Naive thymus-derived CD4-positive, alpha-beta T cell (primary cell): Measurements from ENCODE around the gene SPNS3. TPM values are rescaled to one million over a fixed set of nuclear protein-coding genes. Genes with fewer than 3 reads are reported as not detected.

Experiments
- ATAC-seq: fragments of 150-1000 bp; cut with Tn5 transposase; 2 replicates; pipeline ENCODE4 v1.10.0; 2021; ENCODE audit warnings: mild to moderate bottlenecking, moderate library complexity
- CTCF ChIA-PET: fragments of 350-600 bp; sonication (Branson Sonifier 250); formaldehyde crosslinking; loops from one replicate; lab custom pipeline; 2021; ENCODE audit warnings: antibody characterized with exemption; lab: Charles Lee
- POLR2A ChIA-PET: fragments of 350-600 bp; sonication (Branson Sonifier 250); formaldehyde crosslinking; loops from one replicate; lab custom pipeline; 2021; ENCODE audit warnings: antibody characterized with exemption, inconsistent platforms; lab: Charles Lee
- DNase-seq, 9 donors: peaks; one replicate each; pipeline versions ENCODE4 v3.0.0 to v3.0.0-alpha.2; 2020 to 2022; ENCODE audit warnings: mixed read lengths in 1 of 9
- H3K27ac ChIP-seq: one replicate; pipeline ENCODE4 v1.7.0; 2013; ENCODE audit warnings: mild to moderate bottlenecking, low read depth, low read length, moderate library complexity
- H3K27me3 ChIP-seq, 2 donors: one replicate each; pipeline ENCODE4 v1.7.0; 2013; ENCODE audit warnings: low read length in 2 of 2, mild to moderate bottlenecking in 2 of 2, moderate library complexity in 2 of 2; ENCODE audit not compliant: control insufficient read depth in 2 of 2, insufficient read depth in 2 of 2
- H3K36me3 ChIP-seq, 3 experiments: 1 replicate in 2 of 3; 2 replicates in 1 of 3; pipeline ENCODE4 v1.7.0; 2013; ENCODE audit warnings: low read length in 3 of 3, mild to moderate bottlenecking in 3 of 3, moderate library complexity in 1 of 3; ENCODE audit not compliant: insufficient read depth in 3 of 3, control insufficient read depth in 2 of 3
- H3K4me1 ChIP-seq, 2 donors: one replicate each; pipeline ENCODE4 v1.7.0; 2013; ENCODE audit warnings: low read length in 2 of 2, mild to moderate bottlenecking in 2 of 2, moderate library complexity in 1 of 2; ENCODE audit not compliant: control insufficient read depth in 2 of 2, insufficient read depth in 2 of 2
- H3K4me3 ChIP-seq: 2 replicates; pipeline ENCODE4 v1.7.0; 2013; ENCODE audit warnings: mild to moderate bottlenecking, low read length
- H3K9me3 ChIP-seq, 3 experiments: 1 replicate in 2 of 3; 2 replicates in 1 of 3; pipeline ENCODE4 v1.7.0; 2013; ENCODE audit warnings: low read length in 3 of 3; ENCODE audit not compliant: control insufficient read depth in 2 of 3
- H3K27ac Mint-ChIP-seq, 9 donors: one replicate each; pipeline ENCODE4 v1.8.0; 2020 to 2022; ENCODE audit warnings: mixed read lengths in 9 of 9, mild to moderate bottlenecking in 8 of 9, moderate library complexity in 5 of 9, inconsistent platforms in 2 of 9
- H3K27me3 Mint-ChIP-seq, 5 donors: one replicate each; pipeline ENCODE4 v1.8.0; 2021 to 2022; ENCODE audit warnings: mixed read lengths in 5 of 5, mild to moderate bottlenecking in 1 of 5
- H3K36me3 Mint-ChIP-seq, 5 donors: one replicate each; pipeline ENCODE4 v1.8.0; 2020 to 2022; ENCODE audit warnings: mixed read lengths in 5 of 5, mild to moderate bottlenecking in 3 of 5, inconsistent platforms in 1 of 5
- H3K4me1 Mint-ChIP-seq, 7 donors: one replicate each; pipeline ENCODE4 v1.8.0; 2020 to 2022; ENCODE audit warnings: mixed read lengths in 7 of 7, mild to moderate bottlenecking in 3 of 7, inconsistent platforms in 1 of 7
- H3K4me3 Mint-ChIP-seq, 10 donors: one replicate each; pipeline ENCODE4 v1.8.0; 2020 to 2022; ENCODE audit warnings: mild to moderate bottlenecking in 10 of 10, mixed read lengths in 10 of 10, moderate library complexity in 6 of 10, inconsistent platforms in 2 of 10
- H3K9me3 Mint-ChIP-seq, 11 donors: one replicate each; pipeline ENCODE4 v1.8.0; 2020 to 2022; ENCODE audit warnings: mixed read lengths in 11 of 11, mild to moderate bottlenecking in 4 of 11, inconsistent platforms in 1 of 11, moderate library complexity in 1 of 11
- intact Hi-C, 2 donors: fragments of 100-400 bp; cut with micrococcal nuclease; formaldehyde crosslinking; loops; one replicate each; pipeline ENCODE4 v1.15.1; 2023
- polyA plus RNA-seq, 2 donors: library from polyadenylated mRNA; unstranded; fragments of 300-500 nt; fragmentation: Illumina TruSeq; gene quantifications; one replicate each; pipeline ENCODE4 v1.2.3, GENCODE V29; 2021
- total RNA-seq, 6 experiments: library from RNA in 5 of 6; stranded (reverse) in 5 of 6; gene quantifications; 1 replicate in 5 of 6; 2 replicates in 1 of 6; pipeline ENCODE4 v1.2.3 and lab custom pipeline; 2021 to 2026

The SPNS3 gene
- total and polyA plus RNA-seq, 7 experiments from 2014 or later, result 1.7 to 7.3 (median 5.1) TPM

DNA sequence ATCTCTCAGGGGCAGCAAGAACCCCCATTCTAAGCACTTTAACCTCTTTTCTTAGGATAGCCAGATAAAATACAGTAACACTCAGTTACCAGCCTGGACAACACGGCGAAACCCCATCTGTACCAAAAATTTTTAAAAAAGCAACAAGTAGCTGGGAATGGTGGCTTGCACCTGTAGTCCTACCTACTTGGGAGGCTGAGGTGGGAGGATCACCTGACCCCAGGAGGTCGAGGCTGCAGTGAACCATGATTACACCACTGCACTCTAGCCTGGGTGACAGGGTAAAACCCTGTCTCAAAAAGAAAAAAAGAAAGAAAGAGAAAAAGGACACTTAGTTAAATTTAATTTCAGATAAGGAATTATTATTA is 38.6 kb upstream of the SPNS3 start:
- POLR2A ChIA-PET, result no interaction called here
- H3K4me1 ChIP-seq, result no peaks in the 10 kb centered on the region
- Mint-ChIP-seq H3K9me3 (no peaks in the 10 kb centered on the region), H3K36me3 (peaks cover 0 to 2% (median 0%) of the 10 kb centered on the region in 5 donors), H3K27ac (peak overlapping the region in 2 of 9 donors; percentile 13 to 30), H3K4me3 (no peak overlapping the region), H3K27me3 (no peaks in the 10 kb centered on the region), H3K4me1 (peaks cover 0 to 26% (median 5%) of the 10 kb centered on the region in 7 donors)
- no peaks in the 10 kb centered on the region for H3K36me3 ChIP-seq
- no peaks in the 10 kb centered on the region for H3K9me3 ChIP-seq
- H3K27ac ChIP-seq, result no peak overlapping the region
- DNase-seq, result no peak
- H3K27me3 ChIP-seq, result no peaks in the 10 kb centered on the region
- CTCF ChIA-PET, result no interaction called here
- no peak overlapping the region for H3K4me3 ChIP-seq
- intact Hi-C loops, result no loop called here
- ATAC-seq, result no peak

GRCh38 chr17:4397840-4398239 is 35.9 kb upstream of the SPNS3 start:
- Mint-ChIP-seq H3K27me3 (no peaks in the 10 kb centered on the region), H3K27ac (no peak overlapping the region), H3K4me1 (peaks cover 0 to 24% (median 5%) of the 10 kb centered on the region in 7 donors), H3K4me3 (no peak overlapping the region), H3K9me3 (no peaks in the 10 kb centered on the region), H3K36me3 (peaks cover 0 to 2% (median 0%) of the 10 kb centered on the region in 5 donors)
- no peaks in the 10 kb centered on the region for H3K4me1 ChIP-seq
- ATAC-seq (no peak), DNase-seq (no peak)
- no peaks in the 10 kb centered on the region for H3K9me3 ChIP-seq
- POLR2A ChIA-PET, result no interaction called here
- H3K36me3 ChIP-seq, result no peaks in the 10 kb centered on the region
- H3K27ac ChIP-seq, result no peak overlapping the region
- no peak overlapping the region for H3K4me3 ChIP-seq
- CTCF ChIA-PET, result no interaction called here
- no peaks in the 10 kb centered on the region for H3K27me3 ChIP-seq
- intact Hi-C loops, result no loop called here

DNA sequence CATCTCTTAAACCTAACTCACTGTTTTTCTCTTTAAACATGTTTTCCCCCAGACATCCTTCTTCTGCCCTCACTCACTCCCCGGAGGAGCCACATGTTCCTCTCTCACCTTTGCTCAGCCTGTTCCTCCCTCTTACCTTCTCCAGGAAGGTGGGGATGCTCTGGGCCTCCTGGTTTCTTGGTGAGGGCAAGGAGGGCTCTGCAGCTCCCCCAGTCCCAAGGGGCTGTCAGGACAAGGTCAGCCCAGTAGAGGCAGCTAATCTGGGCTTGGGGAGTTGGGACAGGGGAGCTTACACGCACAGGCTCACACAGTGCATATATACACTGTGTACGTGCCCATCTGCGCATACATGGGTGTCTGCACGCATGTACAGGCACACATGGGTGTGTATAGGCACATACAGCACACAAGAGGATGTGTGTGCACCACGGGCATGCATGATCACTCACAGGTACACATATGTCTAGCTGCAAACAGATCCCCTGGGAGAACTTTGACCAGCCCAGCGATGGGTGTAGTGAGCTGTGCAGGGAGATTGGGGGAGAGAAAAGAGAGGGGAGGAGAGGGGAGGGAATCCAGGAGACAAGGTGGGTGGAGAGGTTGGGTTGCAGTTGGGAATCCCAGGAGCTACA is 28.6 kb upstream of the SPNS3 start:
- H3K4me1 Mint-ChIP-seq, result no peaks in the 10 kb centered on the region
- intact Hi-C loops, result no loop called here
- no peaks in the 10 kb centered on the region for H3K27me3 Mint-ChIP-seq
- Histone ChIP-seq H3K9me3 (no peaks in the 10 kb centered on the region), H3K4me3 (no peak overlapping the region), H3K4me1 (no peaks in the 10 kb centered on the region), H3K27ac (no peak overlapping the region), H3K36me3 (no peaks in the 10 kb centered on the region), H3K27me3 (no peaks in the 10 kb centered on the region)
- H3K36me3 Mint-ChIP-seq, result no peaks in the 10 kb centered on the region
- ChIA-PET CTCF (interaction anchor here (14.6 kb wide), 1 partner anchor 190 kb away, joined by 155 read pairs; no protein-coding TSS in a partner anchor), POLR2A (no interaction called here)
- ATAC-seq (no peak), DNase-seq (no peak)
- no peak overlapping the region for H3K4me3 Mint-ChIP-seq
- H3K27ac Mint-ChIP-seq, result no peak overlapping the region
- no peaks in the 10 kb centered on the region for H3K9me3 Mint-ChIP-seq

- H3K36me3 Mint-ChIP-seq, result no peaks in the 10 kb centered on the region
- ATAC-seq (no peak), DNase-seq (no peak)
- Histone ChIP-seq H3K27me3 (no peaks in the 10 kb centered on the region), H3K36me3 (no peaks in the 10 kb centered on the region), H3K4me1 (no peaks in the 10 kb centered on the region), H3K4me3 (no peak overlapping the region), H3K27ac (no peak overlapping the region), H3K9me3 (no peaks in the 10 kb centered on the region)
- H3K27me3 Mint-ChIP-seq, result no peaks in the 10 kb centered on the region
- H3K27ac Mint-ChIP-seq, result no peak overlapping the region
- CTCF ChIA-PET, result interaction anchor here (14.6 kb wide), 1 partner anchor 190 kb away, joined by 155 read pairs; no protein-coding TSS in a partner anchor
- no peaks in the 10 kb centered on the region for H3K9me3 Mint-ChIP-seq
- H3K4me3 Mint-ChIP-seq, result no peak overlapping the region
- no peaks in the 10 kb centered on the region for H3K4me1 Mint-ChIP-seq
- intact Hi-C loops, result no loop called here
- POLR2A ChIA-PET, result interaction anchor here (1.0 kb wide), 1 partner anchor 205 kb away, joined by 3 read pairs; no protein-coding TSS in a partner anchor
These were observed 28.0 kb upstream of the SPNS3 start for GRCh38 chr17:4405699-4406098.

DNA sequence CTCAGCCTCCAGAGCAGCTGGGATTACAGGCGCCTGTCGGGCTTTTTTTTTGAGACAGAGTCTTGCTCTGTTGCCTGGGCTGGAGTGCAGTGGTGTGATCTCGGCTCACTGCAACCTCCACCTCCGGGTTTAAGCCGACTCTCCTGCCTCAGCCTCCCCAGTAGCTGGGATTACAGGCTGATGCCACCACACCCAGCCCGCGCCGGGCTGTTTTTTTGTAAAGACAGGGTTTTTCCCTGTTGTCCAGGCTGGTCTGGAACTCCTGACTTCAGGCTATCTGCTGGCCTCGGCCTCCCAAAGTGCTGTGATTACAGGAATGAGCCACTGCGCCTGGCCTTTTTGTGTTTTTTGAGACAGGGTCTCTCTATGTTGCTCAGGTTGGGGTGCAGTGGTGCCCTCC is 27.4 kb upstream of the SPNS3 start:
- ChIA-PET POLR2A (interaction anchor here (1.0 kb wide), 1 partner anchor 205 kb away, joined by 3 read pairs; no protein-coding TSS in a partner anchor), CTCF (interaction anchor here (14.6 kb wide), 1 partner anchor 191 kb away, joined by 155 read pairs; no protein-coding TSS in a partner anchor)
- Mint-ChIP-seq H3K27ac (no peak overlapping the region), H3K4me3 (no peak overlapping the region), H3K27me3 (no peaks in the 10 kb centered on the region), H3K36me3 (no peaks in the 10 kb centered on the region), H3K9me3 (no peaks in the 10 kb centered on the region), H3K4me1 (no peaks in the 10 kb centered on the region)
- Histone ChIP-seq H3K36me3 (no peaks in the 10 kb centered on the region), H3K27ac (no peak overlapping the region), H3K27me3 (no peaks in the 10 kb centered on the region), H3K4me1 (no peaks in the 10 kb centered on the region), H3K9me3 (no peaks in the 10 kb centered on the region), H3K4me3 (no peak overlapping the region)
- no peak for ATAC-seq
- DNase-seq, result no peak
- intact Hi-C loops, result no loop called here

GRCh38 chr17:4407216-4407615 is 26.5 kb upstream of the SPNS3 start:
- no peak for DNase-seq

DNA sequence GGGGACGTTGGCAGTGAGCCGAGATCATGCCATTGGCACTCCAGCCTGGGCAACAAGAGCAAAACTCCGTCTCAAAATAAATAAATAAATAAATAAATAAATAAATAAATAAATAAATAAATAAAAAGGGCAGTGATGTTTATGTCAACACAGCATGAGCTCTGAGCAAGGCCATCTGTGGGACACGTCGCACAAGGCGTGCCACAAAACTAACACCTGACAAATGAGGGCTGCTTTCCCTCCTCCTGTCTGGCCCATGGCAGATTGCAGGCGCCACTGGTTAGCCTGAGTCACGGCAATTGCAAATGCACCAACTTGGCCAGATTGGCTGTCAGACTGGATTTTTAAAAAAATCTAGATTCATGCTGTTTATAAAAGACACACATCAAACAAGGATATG is 25.9 kb upstream of the SPNS3 start:
- no peak overlapping the region for H3K4me3 Mint-ChIP-seq
- intact Hi-C loops, result no loop called here
- H3K27me3 Mint-ChIP-seq, result no peaks in the 10 kb centered on the region
- no peak overlapping the region for H3K27ac ChIP-seq
- H3K4me1 ChIP-seq, result peaks cover 0 to 2% of the 10 kb centered on the region in 2 donors
- H3K36me3 ChIP-seq, result no peaks in the 10 kb centered on the region
- H3K4me1 Mint-ChIP-seq, result peaks cover 0 to 2% (median 1%) of the 10 kb centered on the region in 7 donors
- H3K36me3 Mint-ChIP-seq, result no peaks in the 10 kb centered on the region
- no peak for DNase-seq
- H3K4me3 ChIP-seq, result no peak overlapping the region
- H3K9me3 ChIP-seq, result no peaks in the 10 kb centered on the region
- H3K27ac Mint-ChIP-seq, result peak overlapping the region in 1 of 9 donors; percentile 4
- ChIA-PET POLR2A (interaction anchor here (1.4 kb wide), 1 partner anchor 192 kb away, joined by 4 read pairs; no protein-coding TSS in a partner anchor), CTCF (interaction anchor here (0.6 to 14.6 kb wide), 4 partner anchors 10 to 208 kb away, joined by 3 to 155 read pairs (median 4); no protein-coding TSS in a partner anchor)
- no peaks in the 10 kb centered on the region for H3K9me3 Mint-ChIP-seq
- ATAC-seq, result no peak
- H3K27me3 ChIP-seq, result no peaks in the 10 kb centered on the region

More at GRCh38 chr17:4407216-4407615, 26.5 kb upstream of the SPNS3 start:
- Mint-ChIP-seq H3K27ac (peak overlapping the region in 1 of 9 donors; percentile 36), H3K36me3 (no peaks in the 10 kb centered on the region), H3K9me3 (no peaks in the 10 kb centered on the region), H3K27me3 (no peaks in the 10 kb centered on the region), H3K4me3 (no peak overlapping the region), H3K4me1 (no peaks in the 10 kb centered on the region)
- intact Hi-C loops, result no loop called here
- ChIA-PET POLR2A (no interaction called here), CTCF (interaction anchor here (1.7 to 14.6 kb wide), 2 partner anchors 10 to 192 kb away, joined by 6 to 155 read pairs; no protein-coding TSS in a partner anchor)
- no peaks in the 10 kb centered on the region for H3K9me3 ChIP-seq
- no peak overlapping the region for H3K27ac ChIP-seq
- H3K27me3 ChIP-seq, result no peaks in the 10 kb centered on the region
- no peaks in the 10 kb centered on the region for H3K4me1 ChIP-seq
- no peak overlapping the region for H3K4me3 ChIP-seq
- H3K36me3 ChIP-seq, result no peaks in the 10 kb centered on the region
- ATAC-seq, result no peak
